ENCODE measurements around the gene VWA8.

Gene VWA8

GRCh38 chr13:41691274-41691673, 269.6 kb downstream of the VWA8 start:
- DNase-seq (ENCODE audit: low read depth in 2 of 2): no peak

GRCh38 chr13:41682766-41683165, 278.1 kb downstream of the VWA8 start:
- no peak for DNase-seq (ENCODE audit: low read depth in 2 of 2)

- DNase-seq (ENCODE audit: low read depth in 2 of 2): no peak
Measured at GRCh38 chr13:41682001-41682400, 278.9 kb downstream of the VWA8 start.

GRCh38 chr13:41681587-41681986, 279.3 kb downstream of the VWA8 start:
- no peak for DNase-seq (ENCODE audit: low read depth in 2 of 2)

GRCh38 chr13:41680900-41681299, 280.0 kb downstream of the VWA8 start:
- DNase-seq (ENCODE audit: low read depth in 2 of 2): no peak

GRCh38 chr13:41678848-41679247, 282.1 kb downstream of the VWA8 start:
- DNase-seq (ENCODE audit: low read depth in 2 of 2): no peak

GRCh38 chr13:41678249-41678648, 282.7 kb downstream of the VWA8 start:
- DNase-seq (ENCODE audit: low read depth in 2 of 2): no peak

GRCh38 chr13:41675306-41675705, 285.6 kb downstream of the VWA8 start:
- no peak for DNase-seq (ENCODE audit: low read depth in 2 of 2)

GRCh38 chr13:41674246-41674645, 286.7 kb downstream of the VWA8 start:
- DNase-seq (ENCODE audit: low read depth in 2 of 2): no peak

GRCh38 chr13:41673640-41674039, 287.3 kb downstream of the VWA8 start:
- no peak for DNase-seq (ENCODE audit: low read depth in 2 of 2)

- DNase-seq (ENCODE audit: low read depth in 2 of 2): no peak
Measured at GRCh38 chr13:41670873-41671443, 290.0 kb downstream of the VWA8 start.

GRCh38 chr13:41668130-41668757, 292.7 kb downstream of the VWA8 start:
- no peak for DNase-seq (ENCODE audit: low read depth in 2 of 2)

GRCh38 chr13:41666644-41667043, 294.3 kb downstream of the VWA8 start:
- DNase-seq (ENCODE audit: low read depth in 2 of 2): no peak

GRCh38 chr13:41660411-41660810, 300.5 kb downstream of the VWA8 start:
- DNase-seq (ENCODE audit: low read depth in 2 of 2): no peak

- DNase-seq (ENCODE audit: low read depth in 2 of 2): no peak
Measured at GRCh38 chr13:41658057-41658661, 302.8 kb downstream of the VWA8 start.

GRCh38 chr13:41655997-41656396, 304.9 kb downstream of the VWA8 start:
- no peak for DNase-seq (ENCODE audit: low read depth in 2 of 2)

GRCh38 chr13:41654796-41655195, 306.1 kb downstream of the VWA8 start:
- DNase-seq (ENCODE audit: low read depth in 2 of 2): no peak

GRCh38 chr13:41652735-41653361, 308.1 kb downstream of the VWA8 start:
- peak in 1 of 2 donors; percentile 14 for DNase-seq (ENCODE audit: low read depth in 2 of 2)

GRCh38 chr13:41651413-41652058, 309.4 kb downstream of the VWA8 start:
- no peak for DNase-seq (ENCODE audit: low read depth in 2 of 2)

- DNase-seq (ENCODE audit: low read depth in 2 of 2): no peak
Measured at GRCh38 chr13:41650706-41651105, 310.2 kb downstream of the VWA8 start.

GRCh38 chr13:41649659-41650058, 311.2 kb downstream of the VWA8 start:
- DNase-seq (ENCODE audit: low read depth in 2 of 2): no peak

GRCh38 chr13:41648314-41648935, 312.5 kb downstream of the VWA8 start:
- DNase-seq (ENCODE audit: low read depth in 2 of 2): no peak

Measured in stimulated activated CD4-positive, alpha-beta T cell treated with anti-CD3 and anti-CD28 coated beads, Interleukin-15, amount 100 ng/mL, for 48 hours (primary cell).